Urothelium cell line (cell line): ENCODE results near the gene HOXA4.

Experiments used
- DNase-seq: peaks from one replicate; pipeline ENCODE4 v3.0.0; 2011; ENCODE audit warnings: low spot score, mixed read lengths
- FAIRE-seq: peaks from 2 replicates; lab custom pipeline; 2011; peaks lifted over from hg19 to GRCh38; lab: Jason Lieb, UNC

Gene HOXA4

DNA sequence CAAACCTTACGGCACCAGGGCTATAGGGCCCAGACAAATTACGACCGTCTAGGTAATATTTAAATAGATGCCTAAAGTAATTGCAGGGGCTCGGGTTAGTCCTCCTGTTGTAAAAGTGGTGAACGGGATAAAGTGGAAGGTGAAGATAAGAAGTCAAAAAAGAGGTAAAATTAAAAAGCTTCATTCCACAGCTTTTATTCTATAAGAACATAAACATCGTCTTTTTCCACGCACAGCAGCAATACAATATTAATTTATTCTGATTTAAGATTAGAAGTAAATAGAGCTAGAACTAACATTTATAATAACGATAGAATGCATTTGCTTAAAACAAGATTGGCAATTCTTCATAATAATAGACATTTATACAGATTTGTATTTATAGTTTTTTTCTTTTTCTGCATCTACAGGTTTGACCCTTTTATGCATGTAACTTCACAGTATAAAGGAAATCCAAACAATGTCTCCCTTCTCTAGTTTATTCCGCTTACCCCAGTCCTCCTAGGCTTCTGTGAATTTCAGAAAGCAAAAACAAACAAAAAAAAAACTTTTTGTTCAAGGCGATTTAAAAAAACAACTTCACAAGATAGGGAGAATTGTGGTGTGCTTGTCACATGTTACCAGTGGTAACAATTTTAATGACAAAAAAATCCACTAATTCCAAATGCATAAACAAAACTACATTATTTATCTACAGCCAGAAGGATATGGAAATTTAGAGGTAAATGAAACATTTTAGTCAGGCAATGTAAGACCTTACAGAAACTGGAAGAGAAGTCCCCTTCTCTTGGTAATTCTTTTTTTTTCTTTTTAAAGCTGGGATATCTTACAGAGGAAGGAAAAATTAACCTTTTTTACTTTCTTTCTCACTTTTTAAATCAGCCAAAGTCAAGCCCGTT lies 40.1 kb upstream of the HOXA4 start:
- no peak for FAIRE-seq

GRCh38 chr7:27169658-27170425 lies 39.3 kb upstream of the HOXA4 start:
- no peak for FAIRE-seq
- no peak for DNase-seq

More for the DNA sequence above, 40.1 kb upstream of the HOXA4 start:
- DNase-seq = no peak

- no peak for DNase-seq
- no peak for FAIRE-seq
Observed at GRCh38 chr7:27168265-27168947, 37.8 kb upstream of the HOXA4 start.

GRCh38 chr7:27167916-27168264 lies 37.3 kb upstream of the HOXA4 start:
- FAIRE-seq (no peak), DNase-seq (no peak)

DNA sequence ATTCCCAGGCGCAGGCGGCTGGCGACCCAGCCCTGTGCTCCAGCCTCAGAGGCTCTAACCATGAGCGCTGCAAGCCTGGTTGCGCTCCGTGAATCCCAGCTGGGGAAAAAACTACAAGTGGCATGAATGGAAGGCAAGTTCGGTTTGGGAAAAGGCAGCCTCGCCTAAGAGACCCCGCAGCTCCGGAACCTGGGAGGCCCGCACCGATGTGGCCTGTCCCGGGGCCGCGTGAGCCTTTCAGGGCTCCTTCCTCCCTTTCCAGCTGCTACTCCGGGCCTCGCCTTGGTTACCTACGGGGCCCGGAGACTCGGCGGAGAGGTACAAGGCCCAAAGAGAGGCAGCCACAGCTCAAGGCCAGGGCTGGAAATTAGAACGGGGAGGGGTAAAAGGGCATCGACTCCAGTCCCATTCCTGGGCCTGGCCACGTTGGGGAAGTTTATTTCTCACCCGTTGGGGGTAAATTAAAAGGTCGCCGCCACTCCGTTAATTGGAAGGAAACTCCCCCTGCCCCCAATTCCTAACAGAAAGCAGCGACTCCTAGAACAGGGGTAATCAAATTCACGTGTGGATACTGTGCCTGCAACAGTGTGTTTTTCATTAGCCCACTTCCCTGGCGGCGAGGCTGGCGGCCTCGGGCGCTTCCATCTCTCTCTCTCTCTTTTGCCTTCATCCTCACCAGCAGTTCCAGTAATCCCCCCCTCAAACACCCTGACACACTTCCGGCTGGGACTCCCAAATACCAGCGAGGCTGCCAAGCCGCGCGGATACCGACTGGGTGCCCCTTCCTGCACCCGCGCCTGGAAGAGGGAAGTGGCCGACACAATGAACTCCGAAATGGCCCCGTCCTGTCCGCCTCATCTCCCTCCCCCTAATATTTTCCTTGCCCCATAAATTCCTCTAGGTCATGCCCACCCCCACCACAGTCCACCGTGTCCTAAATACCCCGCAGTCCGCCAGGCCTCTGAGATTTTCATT lies 36.3 kb upstream of the HOXA4 start:
- DNase-seq (no peak), FAIRE-seq (no peak)

DNA sequence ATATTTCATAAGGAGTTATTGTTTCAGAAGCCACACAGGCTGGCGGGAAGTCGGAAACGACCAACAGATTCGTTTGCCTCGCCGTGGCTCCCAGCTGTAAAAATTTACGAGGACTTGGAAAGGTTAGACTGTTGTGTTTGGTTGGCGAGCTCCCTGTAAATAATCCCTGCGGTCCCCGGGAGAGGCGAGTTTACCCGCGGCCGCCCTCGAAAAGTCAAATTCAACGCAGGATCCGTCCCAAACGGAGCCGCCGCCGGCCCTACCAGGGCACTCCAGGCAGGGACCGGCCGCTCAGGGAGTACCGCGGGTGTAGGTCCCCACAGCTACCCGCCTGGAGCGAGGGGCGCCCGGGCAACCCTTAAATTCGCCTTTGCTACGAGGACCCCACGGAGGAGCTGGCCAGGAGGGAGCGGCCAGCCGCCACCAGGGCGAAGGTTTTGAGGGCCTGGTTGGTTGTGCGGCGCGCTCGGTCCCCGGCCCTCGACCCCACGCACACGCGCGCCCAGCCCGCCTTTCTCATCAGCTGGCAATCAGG lies 35.5 kb upstream of the HOXA4 start:
- no peak for DNase-seq
- no peak for FAIRE-seq

DNA sequence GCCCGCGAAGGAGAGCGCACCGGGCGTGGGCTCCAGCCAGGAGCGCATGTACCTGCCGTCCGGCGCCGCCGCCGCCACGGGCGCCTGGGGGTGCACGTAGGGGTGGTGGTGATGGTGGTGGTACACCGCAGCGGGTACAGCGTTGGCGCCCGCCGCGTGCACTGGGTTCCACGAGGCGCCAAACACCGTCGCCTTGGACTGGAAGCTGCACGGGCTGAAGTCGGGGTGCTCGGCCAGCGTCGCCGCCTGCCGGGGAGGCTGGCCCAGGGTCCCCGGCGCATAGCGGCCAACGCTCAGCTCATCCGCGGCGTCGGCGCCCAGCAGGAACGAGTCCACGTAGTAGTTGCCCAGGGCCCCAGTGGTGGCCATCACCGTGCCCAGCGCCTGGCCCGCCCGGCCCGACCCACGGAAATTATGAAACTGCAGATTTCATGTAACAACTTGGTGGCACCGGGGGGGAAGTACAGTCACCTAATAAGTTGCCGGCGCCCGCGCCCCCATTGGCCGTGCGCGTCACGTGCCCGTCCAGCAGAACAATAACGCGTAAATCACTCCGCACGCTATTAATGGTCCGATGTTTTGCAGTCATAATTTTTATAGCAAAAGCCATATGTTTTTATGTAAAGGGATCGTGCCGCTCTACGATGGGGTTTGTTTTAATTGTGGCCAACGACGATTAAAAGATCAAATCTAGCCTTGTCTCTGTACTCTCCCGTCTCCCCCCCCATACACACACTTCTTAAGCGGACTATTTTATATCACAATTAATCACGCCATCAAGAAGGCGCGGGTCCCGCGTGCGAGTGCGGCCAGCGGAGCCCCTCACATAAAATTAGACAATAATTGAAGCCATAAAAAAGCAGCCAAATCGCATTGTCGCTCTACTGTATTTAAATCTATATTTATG lies 34.8 kb upstream of the HOXA4 start, which contains the start of gene HOXA9:
Gene HOXA9, minus strand, starts transcription at position 449 of the 907 bp plus-strand sequence. Its CDS starts 80 bp downstream, at position 369.
- peak; percentile 96 for FAIRE-seq
- peak; percentile 84 for DNase-seq

- FAIRE-seq = peak; percentile 65
- peak; percentile 56 for DNase-seq
Observed at GRCh38 chr7:27164367-27165088, 34.0 kb upstream of the HOXA4 start.

- FAIRE-seq = no peak
- DNase-seq = no peak
Observed at GRCh38 chr7:27164045-27164366, 33.4 kb upstream of the HOXA4 start.

GRCh38 chr7:27163288-27164044 lies 32.9 kb upstream of the HOXA4 start:
- DNase-seq (no peak), FAIRE-seq (peak; percentile 83)

- DNase-seq (no peak), FAIRE-seq (no peak)
Observed at GRCh38 chr7:27162561-27163287, 32.2 kb upstream of the HOXA4 start.

GRCh38 chr7:27161721-27162560 lies 31.4 kb upstream of the HOXA4 start:
- FAIRE-seq (no peak), DNase-seq (no peak)

- no peak for FAIRE-seq
- no peak for DNase-seq
Observed at GRCh38 chr7:27161214-27161720, 30.7 kb upstream of the HOXA4 start.

GRCh38 chr7:27160546-27161213 lies 30.1 kb upstream of the HOXA4 start:
- FAIRE-seq (peak; percentile 86), DNase-seq (peak; percentile 86)

DNA sequence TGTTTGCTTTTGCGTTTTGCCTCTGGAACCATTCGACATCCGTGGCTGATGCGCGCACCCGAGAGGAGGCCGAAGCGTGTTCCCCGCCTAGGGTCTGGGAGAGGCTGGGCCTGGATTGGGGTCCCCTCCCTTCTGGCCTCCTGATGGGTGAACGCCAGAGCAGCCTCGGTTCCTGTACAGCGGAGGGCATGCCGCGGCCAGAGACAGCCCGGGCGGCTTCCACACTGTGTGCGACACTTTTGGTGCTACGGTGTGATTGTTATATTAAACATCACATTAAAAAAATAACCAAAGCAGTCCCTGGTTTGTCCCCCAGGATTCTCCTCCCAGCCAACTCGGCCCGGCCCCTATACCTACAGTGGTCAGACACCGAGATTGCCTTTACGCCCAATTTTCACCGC lies 29.6 kb upstream of the HOXA4 start:
- no peak for DNase-seq
- no peak for FAIRE-seq
